GM21737 (cell line): ENCODE results near the gene SH3BP4.

ENCODE experiments used
- ATAC-seq: cut with Tn5 transposase; IDR thresholded peaks from one replicate; pipeline ENCODE4 v1.9.1; 2021; ENCODE audit warnings: mild to moderate bottlenecking, moderate library complexity; ENCODE audit not compliant: unreplicated experiment

Gene SH3BP4

GRCh38 chr2:234940527-234940926 is 11.3 kb upstream of the SH3BP4 start:
- ATAC-seq = no peak

DNA sequence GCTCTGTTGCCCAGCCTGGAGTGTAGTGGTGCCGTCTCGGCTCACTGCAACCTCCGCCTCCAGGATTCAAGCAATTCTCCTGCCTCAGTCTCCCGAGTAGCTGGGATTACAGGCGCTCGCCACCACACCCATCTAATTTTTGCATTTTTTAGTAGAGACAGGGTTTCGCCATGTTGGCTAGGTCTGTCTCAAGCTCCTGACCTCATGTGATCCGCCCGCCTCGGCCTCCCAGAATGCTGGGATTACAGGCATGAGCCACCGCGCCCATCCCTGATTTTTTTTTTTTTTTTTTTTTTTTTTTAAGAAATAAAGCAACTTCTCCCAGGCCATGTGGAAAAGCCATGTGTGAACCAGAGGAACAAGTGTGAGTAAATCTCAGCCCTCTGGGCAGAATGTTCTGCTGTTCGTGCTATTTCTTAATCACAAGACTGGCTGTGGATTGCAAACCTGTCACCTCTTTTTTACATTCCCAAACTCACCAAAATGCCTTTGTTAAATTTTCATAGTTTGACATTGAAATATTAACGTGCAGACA is 6.4 kb upstream of the SH3BP4 start:
- no peak for ATAC-seq

- no peak for ATAC-seq
Measured at GRCh38 chr2:234947556-234947955, 4.3 kb upstream of the SH3BP4 start.

GRCh38 chr2:234949762-234950434 is 1.9 kb upstream of the SH3BP4 start:
- ATAC-seq = no peak

GRCh38 chr2:234950435-234950729 is 1.4 kb upstream of the SH3BP4 start:
- ATAC-seq = no peak

DNA sequence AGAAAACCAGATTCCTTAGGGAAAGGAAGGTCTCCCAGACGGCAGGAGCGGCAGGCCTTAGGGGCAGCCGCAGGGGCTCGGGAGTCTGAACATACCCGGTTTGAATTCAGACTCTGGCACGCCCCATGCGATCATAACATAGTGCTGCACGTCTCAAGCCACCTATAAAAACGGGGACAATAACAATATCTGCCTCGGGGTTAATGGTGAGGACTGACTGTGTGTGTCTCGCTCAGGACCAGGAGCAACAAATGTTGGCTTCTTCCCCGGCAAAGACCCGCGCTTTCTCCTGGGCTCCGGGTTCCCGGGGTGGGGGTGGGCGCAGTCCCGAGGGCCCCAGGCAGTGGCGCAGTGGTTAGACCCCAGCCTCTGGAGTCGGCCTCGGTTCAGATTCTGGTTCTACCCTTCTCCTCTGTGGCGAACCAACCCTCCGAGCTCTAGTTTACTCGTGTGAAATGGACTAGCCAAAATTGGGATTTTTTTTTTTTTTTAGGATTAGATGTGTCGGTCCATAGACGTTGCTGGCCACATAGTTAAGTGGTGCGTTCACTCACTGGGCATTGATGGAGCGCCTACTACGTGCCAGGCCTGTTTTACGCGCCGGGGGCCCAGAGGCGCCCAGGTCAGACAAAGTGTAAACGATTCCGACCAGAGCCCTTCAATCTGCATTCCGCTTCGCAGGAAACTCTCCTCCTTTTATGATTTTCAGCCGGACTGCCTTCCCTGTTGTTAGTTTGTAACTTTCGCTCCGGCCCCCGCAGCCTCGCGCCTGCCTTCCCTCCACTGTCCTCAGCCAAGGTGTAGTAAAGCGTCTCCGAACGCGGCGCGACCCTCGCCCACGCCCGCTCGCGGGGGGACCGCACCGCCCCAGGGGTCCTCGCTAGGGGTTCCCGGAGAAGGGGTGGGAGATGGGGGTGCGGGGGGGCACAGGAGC is 820 bp upstream of the SH3BP4 start:
- ATAC-seq = no peak

GRCh38 chr2:234952270-234953115 is 676 bp downstream of the SH3BP4 start:
- no peak for ATAC-seq

GRCh38 chr2:234953116-234954031 is 1.6 kb downstream of the SH3BP4 start:
- no peak for ATAC-seq

- ATAC-seq = no peak
Measured at GRCh38 chr2:234954551-234954992, 2.8 kb downstream of the SH3BP4 start.

GRCh38 chr2:234955091-234955591 is 3.3 kb downstream of the SH3BP4 start:
- ATAC-seq = no peak

GRCh38 chr2:234955971-234956509 is 4.2 kb downstream of the SH3BP4 start:
- ATAC-seq = no peak

- no peak for ATAC-seq
Measured at GRCh38 chr2:234957834-234958135, 6.0 kb downstream of the SH3BP4 start.

- no peak for ATAC-seq
Measured at GRCh38 chr2:234958311-234958710, 6.5 kb downstream of the SH3BP4 start.

- ATAC-seq = no peak
Measured at GRCh38 chr2:234958746-234959395, 7.1 kb downstream of the SH3BP4 start.

- no peak for ATAC-seq
Measured at GRCh38 chr2:234960175-234961088, 8.6 kb downstream of the SH3BP4 start.

- ATAC-seq = no peak
Measured at GRCh38 chr2:234961784-234962183, 10.0 kb downstream of the SH3BP4 start.

GRCh38 chr2:234963773-234964615 is 12.2 kb downstream of the SH3BP4 start:
- ATAC-seq = no peak
